T47D (cell line): ENCODE measurements around the gene ZNF385A.

ENCODE experiments used
- DNase-seq, 2 experiments: peaks; one replicate each; pipeline versions ENCODE4 v3.0.0 to v3.0.0-alpha.2; 2011 to 2012; ENCODE audit warnings: low read depth in 1 of 2, low spot score in 1 of 2
- JUND ChIP-seq: IDR thresholded peaks from 2 replicates; pipeline ENCODE4 v1.6.1; 2012; ENCODE audit warnings: low read depth
- in situ Hi-C: cut with HindIII; loops from 2 replicates; pipeline ENCODE4 v1.10.0; 2016; ENCODE audit warnings: low sequenced_read_pairs, low pct_unique_long_range_greater_than_20kb

Gene ZNF385A

GRCh38 chr12:54385251-54385914 lies 850 bp upstream of the ZNF385A start:
- DNase-seq = no peak
- no peak for TF ChIP-seq JUND
- in situ Hi-C loops = no loop called here

- DNase-seq = peak in 1 of 2 experiments; percentile 87
- in situ Hi-C loops = no loop called here
- no peak for TF ChIP-seq JUND
Measured at GRCh38 chr12:54383041-54383609, 1.4 kb downstream of the ZNF385A start.

- in situ Hi-C loops = no loop called here
- no peak for TF ChIP-seq JUND
- DNase-seq = no peak
Measured at GRCh38 chr12:54381136-54381535, 3.4 kb downstream of the ZNF385A start.

GRCh38 chr12:54379398-54380201 lies 4.9 kb downstream of the ZNF385A start:
- peak; percentile 92 to 94 for DNase-seq
- TF ChIP-seq JUND = no peak
- in situ Hi-C loops = no loop called here

GRCh38 chr12:54378796-54379397 lies 5.6 kb downstream of the ZNF385A start:
- no peak for TF ChIP-seq JUND
- DNase-seq = peak; percentile 77 to 87
- in situ Hi-C loops = no loop called here

GRCh38 chr12:54377797-54378515 lies 6.6 kb downstream of the ZNF385A start:
- in situ Hi-C loops = no loop called here
- no peak for DNase-seq
- TF ChIP-seq JUND = no peak

GRCh38 chr12:54377007-54377406 lies 7.5 kb downstream of the ZNF385A start:
- in situ Hi-C loops = no loop called here
- no peak for DNase-seq
- TF ChIP-seq JUND = no peak

GRCh38 chr12:54376596-54376995 lies 7.9 kb downstream of the ZNF385A start:
- no peak for DNase-seq
- no peak for TF ChIP-seq JUND
- in situ Hi-C loops = no loop called here

- no peak for DNase-seq
- TF ChIP-seq JUND = no peak
- in situ Hi-C loops = no loop called here
Measured at GRCh38 chr12:54375259-54375579, 9.3 kb downstream of the ZNF385A start.

GRCh38 chr12:54374562-54375258 lies 9.8 kb downstream of the ZNF385A start:
- in situ Hi-C loops = no loop called here
- TF ChIP-seq JUND = no peak
- DNase-seq = no peak

GRCh38 chr12:54373649-54374561 lies 10.6 kb downstream of the ZNF385A start:
- no peak for DNase-seq
- in situ Hi-C loops = no loop called here
- TF ChIP-seq JUND = no peak
